Endometrium (tissue), 2 donors: ENCODE measurements around the gene ERLEC1.
"Not testable (repeated sequence)": the region's sequence is repeated elsewhere in the genome, so short reads cannot be mapped to it uniquely, and the experiment has no call there.

Experiments
- FAIRE-seq: peaks from 2 replicates; lab custom pipeline; 2012; peaks lifted over from hg19 to GRCh38; lab: Jason Lieb, UNC
- donor health status: control.
- donor health status: control.

The ERLEC1 gene

GRCh38 chr2:53784436-53784835 lies 2.4 kb upstream of the ERLEC1 start:
- no peak for FAIRE-seq

DNA sequence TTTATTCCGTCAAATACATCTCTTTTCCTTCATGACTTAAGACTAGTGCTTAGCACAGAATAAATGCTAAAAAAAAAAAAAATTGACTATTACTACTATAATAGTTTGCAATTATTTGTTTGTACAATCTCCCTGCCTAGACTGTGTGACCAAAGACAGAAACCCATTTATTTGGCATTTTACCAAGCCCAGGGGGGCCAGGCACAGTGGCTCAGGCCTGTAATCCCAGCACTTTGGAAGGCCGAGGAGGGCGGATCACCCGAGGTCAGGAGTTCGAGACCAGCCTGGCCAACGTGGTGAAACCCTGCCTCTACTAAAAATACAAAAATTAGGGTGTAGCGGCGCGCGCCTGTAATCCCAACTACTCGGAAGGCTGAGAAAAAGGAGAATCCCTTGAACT lies 1.5 kb upstream of the ERLEC1 start:
- no peak for FAIRE-seq

- FAIRE-seq: no peak
Measured at GRCh38 chr2:53786352-53786704, 516 bp upstream of the ERLEC1 start.

DNA sequence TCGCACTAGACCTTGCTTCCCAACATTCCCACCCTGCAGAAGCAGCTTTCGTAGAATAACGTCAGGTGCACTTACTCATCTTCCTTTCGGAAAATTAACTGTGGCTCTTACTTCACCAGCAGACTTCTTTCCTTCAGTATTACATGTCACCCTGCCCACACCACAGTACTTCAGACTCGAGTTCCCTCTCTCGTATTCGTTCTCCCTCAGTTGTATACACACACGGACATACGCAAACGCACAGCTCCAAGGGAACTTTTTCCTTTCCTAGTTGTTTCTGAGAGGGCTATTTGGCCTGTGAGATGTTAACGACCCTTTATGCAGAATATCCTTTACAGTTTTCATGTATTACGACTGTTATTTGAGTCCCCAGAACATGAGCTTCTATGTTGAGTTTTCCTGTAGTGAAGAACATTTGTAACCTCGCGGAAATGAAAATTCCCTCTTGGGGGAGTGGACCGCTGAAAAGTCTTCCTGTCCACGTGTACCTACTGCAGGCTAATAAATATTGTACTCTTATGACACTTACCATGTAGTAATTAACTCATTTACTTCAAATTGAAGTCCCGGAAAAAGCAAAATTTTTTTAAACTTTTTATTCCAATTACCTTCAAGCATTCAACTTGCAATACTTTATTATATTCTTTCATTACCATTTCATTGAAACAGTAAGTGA lies 908 bp downstream of the ERLEC1 start:
- no peak for FAIRE-seq

DNA sequence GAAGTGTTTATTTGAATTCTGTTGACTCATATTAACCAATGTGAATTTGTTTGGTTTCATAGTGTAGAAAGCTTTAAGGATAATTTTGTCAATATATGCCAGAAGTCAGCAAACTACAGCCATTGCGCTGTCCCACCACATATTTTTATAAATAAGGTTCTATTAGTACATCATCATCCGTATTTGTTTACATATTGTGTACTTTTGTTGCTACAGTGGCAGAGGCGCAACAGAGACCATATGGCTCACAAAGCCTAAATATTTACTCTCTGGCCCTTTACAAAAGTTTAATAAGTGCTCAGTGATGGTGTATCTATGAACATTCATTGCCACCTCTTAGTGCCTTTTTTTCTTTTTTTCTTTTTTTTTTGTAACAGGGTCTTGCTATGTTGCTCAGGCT lies 6.4 kb downstream of the ERLEC1 start:
- FAIRE-seq: no peak

GRCh38 chr2:53793821-53794220 lies 7.0 kb downstream of the ERLEC1 start:
- no peak for FAIRE-seq

- no peak for FAIRE-seq
Measured at GRCh38 chr2:53801547-53801946, 14.7 kb downstream of the ERLEC1 start.

- FAIRE-seq: no peak
Measured at GRCh38 chr2:53802617-53803151, 15.8 kb downstream of the ERLEC1 start.

DNA sequence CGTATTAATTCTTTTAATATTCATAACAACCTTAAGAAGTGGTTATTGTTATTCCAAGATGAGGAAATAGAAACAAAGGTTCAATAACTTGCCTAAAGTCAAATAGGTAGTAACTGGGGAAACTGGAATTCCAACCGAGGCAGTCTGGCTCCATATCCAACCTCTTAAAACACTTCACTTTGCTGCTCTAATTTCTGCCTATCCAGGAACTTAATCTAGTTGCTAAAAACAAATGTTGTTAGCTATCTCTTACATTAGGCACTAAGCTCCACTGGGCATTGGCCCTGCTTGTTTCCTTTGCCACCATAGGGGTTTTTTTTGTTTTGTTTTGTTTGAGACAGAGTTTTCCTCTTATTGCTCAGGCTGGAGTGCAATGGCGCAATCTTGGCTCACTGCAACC lies 24.8 kb downstream of the ERLEC1 start:
- FAIRE-seq: no peak

GRCh38 chr2:53813151-53813550 lies 26.3 kb downstream of the ERLEC1 start:
- FAIRE-seq: no peak

DNA sequence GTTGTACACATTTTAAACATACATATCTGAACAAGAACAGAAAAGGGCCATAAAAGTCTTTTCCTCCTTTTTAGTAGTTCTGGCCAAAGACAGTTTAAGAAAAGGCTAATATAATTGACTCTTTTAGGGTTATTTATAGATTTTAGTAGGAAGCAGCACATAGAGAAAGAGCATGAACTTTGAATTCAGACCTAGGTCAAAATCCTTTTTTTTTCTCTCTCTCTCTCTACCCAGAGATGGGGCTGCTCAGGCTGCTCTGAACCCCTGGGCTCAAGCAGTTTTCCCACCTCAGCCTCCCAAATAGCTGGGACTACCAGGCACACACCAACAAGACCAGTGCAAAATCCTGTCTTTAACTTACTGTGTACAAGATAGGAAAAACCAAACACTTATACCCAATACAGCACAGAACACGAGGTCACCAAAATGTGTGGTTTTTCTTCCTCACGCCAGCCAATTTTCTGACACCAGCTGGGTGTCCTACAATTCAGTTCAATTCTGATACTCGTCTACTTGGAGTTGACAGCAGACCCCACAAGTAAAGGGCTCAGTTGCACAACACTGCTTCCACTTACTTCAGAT lies 32.1 kb downstream of the ERLEC1 start:
- FAIRE-seq: no peak

DNA sequence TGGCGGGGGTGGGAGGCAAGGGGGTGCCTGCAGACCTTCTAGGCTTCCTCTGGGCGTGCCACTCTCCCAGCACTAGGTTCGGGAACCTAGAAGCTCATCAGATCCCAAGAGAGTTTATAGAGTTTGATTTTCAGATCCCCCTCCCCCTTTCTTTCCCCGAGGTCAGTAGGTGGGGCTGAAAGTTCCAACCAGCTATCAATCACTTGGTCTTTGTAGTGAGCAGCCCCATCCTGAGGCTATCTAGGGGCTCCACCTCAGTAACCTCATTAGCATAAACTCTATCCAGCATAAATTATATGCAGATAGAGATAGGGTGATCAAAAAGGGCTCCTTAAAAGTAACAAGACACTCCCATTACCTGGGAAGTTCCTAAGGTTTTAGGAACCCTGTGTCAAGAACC lies 32.8 kb downstream of the ERLEC1 start:
- no peak for FAIRE-seq

GRCh38 chr2:53820048-53820447 lies 33.2 kb downstream of the ERLEC1 start:
- no peak for FAIRE-seq

DNA sequence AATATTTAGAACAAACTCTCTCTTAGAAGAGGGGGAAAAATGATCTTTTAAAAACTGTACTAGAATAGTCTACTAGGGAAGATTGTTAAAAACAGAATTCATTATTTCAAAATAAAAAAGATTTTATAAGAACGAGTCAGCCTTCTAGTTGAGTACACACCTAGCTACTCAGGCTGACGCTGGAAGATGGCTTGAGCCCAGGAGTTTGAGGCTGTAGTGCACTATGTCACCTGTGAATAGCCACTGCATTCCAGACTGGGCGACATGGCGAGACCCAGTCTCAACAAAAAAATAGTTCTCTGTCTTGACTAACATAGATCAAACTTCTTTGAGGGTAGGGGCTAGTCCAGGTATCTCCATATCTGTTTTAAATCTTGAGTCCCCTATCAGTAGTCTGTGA lies 33.9 kb downstream of the ERLEC1 start:
- no peak for FAIRE-seq

DNA sequence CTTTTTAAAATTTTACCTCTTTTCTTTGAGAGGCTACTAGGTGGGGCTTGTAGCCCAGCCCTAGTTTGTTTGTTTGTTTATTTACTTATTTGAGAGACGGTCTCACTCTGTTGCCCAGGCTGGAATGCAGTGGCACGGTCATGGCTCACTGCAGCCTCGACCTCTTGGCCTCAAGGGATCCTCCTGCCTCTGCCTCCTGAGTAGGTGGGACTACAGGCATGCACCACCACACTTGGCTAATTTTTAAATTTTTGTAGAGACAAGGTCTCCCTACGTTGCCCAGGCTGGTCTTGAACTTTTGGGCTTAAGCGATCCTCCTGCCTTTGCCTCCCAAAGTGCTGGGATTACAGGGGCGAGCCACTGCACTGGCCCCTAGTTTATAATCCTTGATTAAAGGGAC lies 35.0 kb downstream of the ERLEC1 start:
- FAIRE-seq: no peak

DNA sequence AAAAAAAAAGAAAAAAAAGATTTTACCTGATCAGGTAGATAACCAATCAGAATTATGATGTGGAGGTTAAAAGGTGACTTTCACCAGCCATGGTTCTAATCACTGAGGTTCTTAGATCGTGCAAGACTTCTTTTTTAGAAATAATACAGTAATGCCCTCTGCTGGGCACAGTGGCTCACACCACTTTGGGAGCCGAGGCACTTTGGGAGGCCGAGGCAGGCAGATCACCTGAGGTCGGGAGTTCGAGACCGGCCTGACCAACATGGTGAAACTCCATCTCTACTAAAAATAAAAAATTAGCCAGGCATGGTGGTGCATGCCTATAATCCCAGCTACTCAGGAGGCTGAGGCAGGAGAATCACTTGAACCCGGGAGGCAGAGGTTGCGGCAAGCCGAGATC lies 36.8 kb downstream of the ERLEC1 start:
- not testable (repeated sequence) for FAIRE-seq

- FAIRE-seq: no peak
Measured at GRCh38 chr2:53826030-53826410, 39.2 kb downstream of the ERLEC1 start.

GRCh38 chr2:53826587-53827397 lies 39.9 kb downstream of the ERLEC1 start:
- no peak for FAIRE-seq

DNA sequence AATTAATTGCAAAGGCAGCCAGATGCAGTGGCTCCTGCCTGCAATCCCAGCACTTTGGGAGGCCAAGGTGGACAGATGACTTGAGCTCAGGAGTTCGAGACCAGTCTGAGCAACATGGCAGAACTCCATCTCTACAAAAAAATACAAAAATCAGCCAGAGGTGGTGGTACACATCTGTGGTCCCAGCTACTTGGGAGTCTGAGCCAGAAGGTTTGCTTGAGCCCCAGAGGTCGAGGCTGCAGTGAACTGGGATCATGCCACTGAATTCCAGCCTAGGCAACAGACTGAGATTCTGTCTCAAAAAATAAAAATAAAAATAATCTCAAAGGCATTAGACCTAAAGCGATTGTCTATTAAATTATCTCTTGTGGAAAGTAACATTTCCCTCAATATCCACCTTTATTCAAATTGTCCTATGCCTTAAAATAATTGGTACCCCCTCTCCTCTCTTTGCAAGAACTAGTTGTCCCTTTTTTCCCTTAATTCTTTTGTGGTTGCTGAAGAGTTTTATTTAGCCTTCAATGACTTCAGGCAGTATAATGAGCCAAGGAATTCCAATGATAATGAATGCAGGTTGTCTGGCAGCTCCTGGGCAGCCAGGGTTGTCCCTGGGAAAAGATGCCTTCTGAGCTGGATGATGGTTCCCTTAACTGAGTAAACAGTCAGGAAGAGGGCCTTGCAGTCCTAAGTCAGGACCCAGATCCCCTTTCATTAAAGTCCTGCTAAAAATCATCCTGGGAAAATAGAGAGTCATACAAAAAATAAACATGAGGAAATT lies 40.7 kb downstream of the ERLEC1 start:
- FAIRE-seq: no peak

DNA sequence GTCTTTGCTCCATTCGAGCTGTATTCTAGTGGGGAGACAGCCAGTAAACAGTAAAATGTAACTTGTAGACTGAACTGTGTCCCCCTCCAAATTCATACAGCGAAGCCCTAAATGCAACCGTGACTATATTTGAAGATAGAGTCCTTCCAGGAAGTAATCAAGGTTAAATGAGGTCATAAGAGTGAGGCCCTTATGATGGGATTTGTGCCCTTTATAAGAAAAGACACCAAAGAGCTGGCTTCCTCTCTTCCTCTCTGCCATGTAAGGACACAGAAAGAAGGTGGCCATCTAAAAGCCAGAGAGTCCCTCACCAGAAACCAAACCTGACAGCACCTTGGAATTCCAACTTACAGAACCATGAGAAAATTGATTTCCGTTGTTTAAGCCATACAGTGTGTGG lies 41.5 kb downstream of the ERLEC1 start:
- no peak for FAIRE-seq

GRCh38 chr2:53829273-53829979 lies 42.6 kb downstream of the ERLEC1 start:
- no peak for FAIRE-seq

- not testable (repeated sequence) for FAIRE-seq
Measured at GRCh38 chr2:53829980-53830290, 43.1 kb downstream of the ERLEC1 start.
